Naive thymus-derived CD4-positive, alpha-beta T cell (primary cell): Measurements from ENCODE around the gene NEUROG1. TPM values are rescaled to one million over a fixed set of nuclear protein-coding genes. Genes with fewer than 3 reads are reported as not detected.

Source experiments
- ATAC-seq: fragments of 150-1000 bp; cut with Tn5 transposase; 2 replicates; pipeline ENCODE4 v1.10.0; 2021; ENCODE audit warnings: mild to moderate bottlenecking, moderate library complexity
- CTCF ChIA-PET: fragments of 350-600 bp; sonication (Branson Sonifier 250); formaldehyde crosslinking; loops from one replicate; lab custom pipeline; 2021; ENCODE audit warnings: antibody characterized with exemption; lab: Charles Lee
- POLR2A ChIA-PET: fragments of 350-600 bp; sonication (Branson Sonifier 250); formaldehyde crosslinking; loops from one replicate; lab custom pipeline; 2021; ENCODE audit warnings: antibody characterized with exemption, inconsistent platforms; lab: Charles Lee
- DNase-seq, 9 donors: peaks; one replicate each; pipeline versions ENCODE4 v3.0.0 to v3.0.0-alpha.2; 2020 to 2022; ENCODE audit warnings: mixed read lengths in 1 of 9
- H3K27ac ChIP-seq: one replicate; pipeline ENCODE4 v1.7.0; 2013; ENCODE audit warnings: mild to moderate bottlenecking, low read depth, low read length, moderate library complexity
- H3K27me3 ChIP-seq, 2 donors: one replicate each; pipeline ENCODE4 v1.7.0; 2013; ENCODE audit warnings: low read length in 2 of 2, mild to moderate bottlenecking in 2 of 2, moderate library complexity in 2 of 2; ENCODE audit not compliant: control insufficient read depth in 2 of 2, insufficient read depth in 2 of 2
- H3K36me3 ChIP-seq, 3 experiments: 1 replicate in 2 of 3; 2 replicates in 1 of 3; pipeline ENCODE4 v1.7.0; 2013; ENCODE audit warnings: low read length in 3 of 3, mild to moderate bottlenecking in 3 of 3, moderate library complexity in 1 of 3; ENCODE audit not compliant: insufficient read depth in 3 of 3, control insufficient read depth in 2 of 3
- H3K4me1 ChIP-seq, 2 donors: one replicate each; pipeline ENCODE4 v1.7.0; 2013; ENCODE audit warnings: low read length in 2 of 2, mild to moderate bottlenecking in 2 of 2, moderate library complexity in 1 of 2; ENCODE audit not compliant: control insufficient read depth in 2 of 2, insufficient read depth in 2 of 2
- H3K4me3 ChIP-seq: 2 replicates; pipeline ENCODE4 v1.7.0; 2013; ENCODE audit warnings: mild to moderate bottlenecking, low read length
- H3K9me3 ChIP-seq, 3 experiments: 1 replicate in 2 of 3; 2 replicates in 1 of 3; pipeline ENCODE4 v1.7.0; 2013; ENCODE audit warnings: low read length in 3 of 3; ENCODE audit not compliant: control insufficient read depth in 2 of 3
- H3K27ac Mint-ChIP-seq, 9 donors: one replicate each; pipeline ENCODE4 v1.8.0; 2020 to 2022; ENCODE audit warnings: mixed read lengths in 9 of 9, mild to moderate bottlenecking in 8 of 9, moderate library complexity in 5 of 9, inconsistent platforms in 2 of 9
- H3K27me3 Mint-ChIP-seq, 5 donors: one replicate each; pipeline ENCODE4 v1.8.0; 2021 to 2022; ENCODE audit warnings: mixed read lengths in 5 of 5, mild to moderate bottlenecking in 1 of 5
- H3K36me3 Mint-ChIP-seq, 5 donors: one replicate each; pipeline ENCODE4 v1.8.0; 2020 to 2022; ENCODE audit warnings: mixed read lengths in 5 of 5, mild to moderate bottlenecking in 3 of 5, inconsistent platforms in 1 of 5
- H3K4me1 Mint-ChIP-seq, 7 donors: one replicate each; pipeline ENCODE4 v1.8.0; 2020 to 2022; ENCODE audit warnings: mixed read lengths in 7 of 7, mild to moderate bottlenecking in 3 of 7, inconsistent platforms in 1 of 7
- H3K4me3 Mint-ChIP-seq, 10 donors: one replicate each; pipeline ENCODE4 v1.8.0; 2020 to 2022; ENCODE audit warnings: mild to moderate bottlenecking in 10 of 10, mixed read lengths in 10 of 10, moderate library complexity in 6 of 10, inconsistent platforms in 2 of 10
- H3K9me3 Mint-ChIP-seq, 11 donors: one replicate each; pipeline ENCODE4 v1.8.0; 2020 to 2022; ENCODE audit warnings: mixed read lengths in 11 of 11, mild to moderate bottlenecking in 4 of 11, inconsistent platforms in 1 of 11, moderate library complexity in 1 of 11
- intact Hi-C, 2 donors: fragments of 100-400 bp; cut with micrococcal nuclease; formaldehyde crosslinking; loops; one replicate each; pipeline ENCODE4 v1.15.1; 2023
- polyA plus RNA-seq, 2 donors: library from polyadenylated mRNA; unstranded; fragments of 300-500 nt; fragmentation: Illumina TruSeq; gene quantifications; one replicate each; pipeline ENCODE4 v1.2.3, GENCODE V29; 2021
- total RNA-seq, 6 experiments: library from RNA in 5 of 6; stranded (reverse) in 5 of 6; gene quantifications; 1 replicate in 5 of 6; 2 replicates in 1 of 6; pipeline ENCODE4 v1.2.3 and lab custom pipeline; 2021 to 2026

The NEUROG1 gene
- total RNA-seq (not detected), polyA plus RNA-seq (not detected), total RNA-seq (lab: John Stamatoyannopoulos, UW) (not detected)

DNA sequence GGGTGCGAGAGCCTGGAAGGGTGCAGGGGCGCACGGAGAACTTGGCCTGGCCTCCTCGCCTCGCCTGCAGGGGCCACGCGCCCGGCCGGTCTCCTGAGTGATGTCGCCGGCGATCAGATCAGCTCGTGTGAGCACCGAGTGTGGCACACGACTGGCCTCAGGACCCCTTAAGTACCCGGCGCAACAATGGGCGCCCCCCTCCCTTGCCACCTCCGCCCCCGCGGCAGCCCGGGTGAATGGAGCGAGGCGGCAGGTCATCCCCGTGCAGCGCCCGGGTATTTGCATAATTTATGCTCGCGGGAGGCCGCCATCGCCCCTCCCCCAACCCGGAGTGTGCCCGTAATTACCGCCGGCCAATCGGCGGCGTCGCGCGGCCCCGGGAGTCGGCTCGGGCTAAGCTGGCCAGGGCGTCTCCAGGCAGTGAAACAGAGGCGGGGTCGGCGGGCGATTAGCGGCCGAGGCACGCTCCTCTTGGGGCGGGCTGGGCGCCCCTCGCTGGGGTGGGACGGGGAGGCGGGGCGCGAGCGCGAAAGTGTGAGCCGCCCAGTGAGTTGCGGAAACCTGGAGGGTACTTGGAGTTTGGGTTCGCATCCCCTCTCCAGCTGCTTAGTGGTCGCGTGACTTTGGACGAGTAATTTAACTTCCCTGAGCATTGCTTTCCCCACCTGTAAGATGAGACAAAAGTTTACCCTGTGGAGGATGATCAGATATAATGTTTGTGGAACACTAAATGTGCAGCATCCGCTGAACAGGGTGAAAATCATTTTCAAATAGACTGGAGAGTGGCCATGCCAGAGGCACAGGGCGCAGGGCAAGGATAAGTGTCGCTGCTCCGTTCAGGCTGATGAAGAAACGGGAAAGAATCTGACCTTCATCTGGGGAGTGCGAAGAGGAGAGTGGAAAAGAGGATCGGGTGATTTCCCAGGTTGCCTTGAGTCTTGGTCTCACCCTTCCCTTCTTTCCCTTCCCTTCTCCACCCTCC, at the start of gene NEUROG1:
NEUROG1 (minus strand) TSS at position 145 of the 982 bp plus-strand sequence. CDS start 274 bp downstream, outside the sequence.
- H3K4me1 Mint-ChIP-seq, result peaks cover 2 to 14% (median 8%) of the 10 kb centered on the region in 7 donors
- intact Hi-C loops, result loop anchor here in 1 of 2 donors (2.0 to 5.0 kb wide), 2 partner anchors 45 to 509 kb away; no protein-coding TSS in a partner anchor
- H3K4me1 ChIP-seq, result no peaks in the 10 kb centered on the region
- DNase-seq, result no peak
- no peak within 1 kb of the TSS for H3K27ac ChIP-seq
- peak within 1 kb of the TSS in 1 of 9 donors; percentile 52 for H3K27ac Mint-ChIP-seq
- H3K9me3 Mint-ChIP-seq, result peaks cover 0 to 3% (median 0%) of the 10 kb centered on the region in 11 donors
- H3K27me3 ChIP-seq, result peaks cover 0 to 7% of the 10 kb centered on the region in 2 donors
- H3K4me3 Mint-ChIP-seq, result peak within 1 kb of the TSS in 5 of 10 donors; percentile 42 to 74 (median 59)
- no peak within 1 kb of the TSS for H3K4me3 ChIP-seq
- no peaks in the 10 kb centered on the region for H3K9me3 ChIP-seq
- H3K36me3 Mint-ChIP-seq, result peaks cover 0 to 4% (median 0%) of the 10 kb centered on the region in 5 donors
- ChIA-PET POLR2A (no interaction called here), CTCF (no interaction called here)
- peaks cover 81 to 91% (median 85%) of the 10 kb centered on the region in 5 donors for H3K27me3 Mint-ChIP-seq
- ATAC-seq, result no peak
- H3K36me3 ChIP-seq, result no peaks in the 10 kb centered on the region

- Mint-ChIP-seq H3K36me3 (no peaks in the 10 kb centered on the region), H3K27me3 (peaks cover 10 to 39% (median 34%) of the 10 kb centered on the region in 5 donors), H3K4me3 (no peak overlapping the region), H3K27ac (no peak overlapping the region), H3K4me1 (no peaks in the 10 kb centered on the region), H3K9me3 (peaks cover 0 to 3% (median 0%) of the 10 kb centered on the region in 11 donors)
- CTCF ChIA-PET, result interaction anchor here (1.4 kb wide), 1 partner anchor 19 kb away, joined by 4 read pairs; no protein-coding TSS in a partner anchor
- no peak for DNase-seq
- intact Hi-C loops, result no loop called here
- no peaks in the 10 kb centered on the region for H3K4me1 ChIP-seq
- H3K9me3 ChIP-seq, result no peaks in the 10 kb centered on the region
- POLR2A ChIA-PET, result no interaction called here
- H3K27me3 ChIP-seq, result no peaks in the 10 kb centered on the region
- no peak overlapping the region for H3K27ac ChIP-seq
- H3K4me3 ChIP-seq, result no peak overlapping the region
- no peaks in the 10 kb centered on the region for H3K36me3 ChIP-seq
- ATAC-seq, result no peak
These were observed 49.2 kb upstream of the NEUROG1 start for GRCh38 chr5:135584918-135585317.

DNA sequence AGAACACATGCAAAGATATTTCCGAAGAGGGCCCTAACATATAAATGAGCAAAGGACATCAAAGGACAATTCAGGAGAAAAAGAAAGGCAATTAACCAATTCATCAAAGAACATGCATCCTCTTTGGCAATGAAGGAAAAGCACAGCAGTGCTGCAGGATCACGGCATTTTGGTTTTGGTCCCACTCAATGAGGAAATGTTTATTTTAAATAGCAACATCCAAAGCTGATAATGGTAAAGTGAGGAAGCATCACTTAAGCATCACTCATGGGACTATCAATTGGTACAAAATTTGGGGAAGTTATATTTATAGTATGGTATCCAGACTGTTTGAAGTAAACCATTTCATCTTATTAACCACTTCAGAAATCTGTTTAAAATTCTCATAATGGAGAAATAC, 48.5 kb upstream of the NEUROG1 start:
- H3K27me3 ChIP-seq, result no peaks in the 10 kb centered on the region
- H3K4me3 Mint-ChIP-seq, result no peak overlapping the region
- DNase-seq, result no peak
- no peak overlapping the region for H3K27ac Mint-ChIP-seq
- no peaks in the 10 kb centered on the region for H3K9me3 ChIP-seq
- POLR2A ChIA-PET, result no interaction called here
- peaks cover 0 to under 1% (median 0%) of the 10 kb centered on the region in 7 donors for H3K4me1 Mint-ChIP-seq
- no peaks in the 10 kb centered on the region for H3K36me3 Mint-ChIP-seq
- CTCF ChIA-PET, result no interaction called here
- H3K9me3 Mint-ChIP-seq, result peaks cover 0 to 3% (median 0%) of the 10 kb centered on the region in 11 donors
- H3K27ac ChIP-seq, result no peak overlapping the region
- no peaks in the 10 kb centered on the region for H3K36me3 ChIP-seq
- ATAC-seq, result no peak
- no peaks in the 10 kb centered on the region for H3K4me1 ChIP-seq
- H3K4me3 ChIP-seq, result no peak overlapping the region
- H3K27me3 Mint-ChIP-seq, result peaks cover 16 to 46% (median 41%) of the 10 kb centered on the region in 5 donors
- intact Hi-C loops, result no loop called here

DNA sequence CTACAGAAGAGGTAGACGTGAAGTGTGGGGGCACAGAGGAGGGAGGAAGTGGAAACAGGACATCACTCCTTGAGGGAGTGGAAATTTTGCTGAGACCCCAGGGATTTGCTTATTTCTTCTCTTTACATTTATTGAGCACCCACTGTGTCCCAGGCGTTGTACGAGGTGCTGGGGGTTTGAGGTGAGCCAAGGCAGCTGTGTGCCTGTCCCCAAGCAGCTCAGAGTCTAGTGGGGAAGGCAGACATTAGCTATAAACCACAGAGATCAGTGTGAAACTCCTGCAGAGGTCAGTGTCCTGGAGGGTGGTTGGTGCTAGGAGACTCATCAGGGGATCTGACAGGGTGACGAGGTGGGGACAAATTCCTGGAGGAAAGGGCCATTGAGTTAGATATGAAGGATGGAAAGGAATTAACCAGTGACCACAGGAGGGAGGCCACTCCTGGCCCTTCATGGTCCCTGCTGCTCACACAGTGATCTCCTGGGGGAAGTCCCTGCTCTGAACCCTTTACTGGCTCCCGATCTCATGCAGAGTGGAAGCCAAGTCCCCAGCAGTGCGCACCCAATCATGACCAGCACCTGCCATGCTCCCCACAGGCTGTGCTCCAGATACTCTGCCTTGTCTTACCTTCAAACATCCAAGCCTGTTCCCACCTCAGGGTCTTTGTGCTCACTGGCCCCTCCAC, 46.5 kb upstream of the NEUROG1 start:
- no peaks in the 10 kb centered on the region for H3K4me1 ChIP-seq
- no peaks in the 10 kb centered on the region for H3K36me3 Mint-ChIP-seq
- peaks cover 0 to 3% (median 0%) of the 10 kb centered on the region in 11 donors for H3K9me3 Mint-ChIP-seq
- H3K27me3 ChIP-seq, result no peaks in the 10 kb centered on the region
- ChIA-PET POLR2A (no interaction called here), CTCF (no interaction called here)
- DNase-seq (no peak), ATAC-seq (no peak)
- H3K4me3 ChIP-seq, result no peak overlapping the region
- H3K9me3 ChIP-seq, result no peaks in the 10 kb centered on the region
- H3K4me3 Mint-ChIP-seq, result no peak overlapping the region
- H3K4me1 Mint-ChIP-seq, result peaks cover 0 to 3% (median 0%) of the 10 kb centered on the region in 7 donors
- no peak overlapping the region for H3K27ac ChIP-seq
- intact Hi-C loops, result no loop called here
- H3K36me3 ChIP-seq, result no peaks in the 10 kb centered on the region
- no peak overlapping the region for H3K27ac Mint-ChIP-seq
- peaks cover 21 to 55% (median 54%) of the 10 kb centered on the region in 5 donors for H3K27me3 Mint-ChIP-seq

DNA sequence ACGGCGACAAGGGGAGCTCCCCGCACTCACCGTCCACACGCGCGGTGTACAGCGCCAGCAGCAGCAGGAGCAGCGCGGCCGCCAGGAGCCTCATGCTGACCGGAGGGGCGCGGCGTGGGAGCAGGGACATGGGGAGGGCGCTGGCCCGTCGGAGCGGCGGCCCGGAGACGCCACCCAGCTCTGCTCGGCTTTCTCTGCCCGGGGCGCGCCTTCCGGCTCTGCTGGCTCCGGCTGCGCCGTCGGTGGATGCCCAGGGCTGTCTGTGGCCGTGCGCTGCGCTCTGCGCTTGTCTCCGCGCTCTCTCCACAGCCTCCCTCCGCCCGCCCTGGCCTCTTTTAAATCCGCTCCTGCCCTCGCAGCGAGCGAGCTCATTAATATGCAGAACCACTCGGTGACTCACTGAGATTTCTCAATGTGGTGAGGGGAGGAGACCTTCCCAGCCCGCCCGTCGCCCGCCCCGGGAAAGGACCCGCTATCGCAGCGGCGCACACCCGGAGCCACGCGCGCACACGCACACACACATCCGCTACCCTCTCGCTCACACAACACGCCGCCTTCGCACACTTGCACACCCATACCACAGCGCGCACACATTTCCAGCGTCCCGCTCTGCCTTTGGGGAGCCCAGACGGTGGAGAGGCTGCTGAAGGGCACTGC, 43.0 kb upstream of the NEUROG1 start, which contains the start of gene CXCL14:
CXCL14 (minus strand) TSS at position 307 of the 657 bp plus-strand sequence; CDS start at position 94, 213 bp downstream.
- peaks cover 38 to 63% (median 56%) of the 10 kb centered on the region in 5 donors for H3K27me3 Mint-ChIP-seq
- CTCF ChIA-PET, result no interaction called here
- H3K9me3 Mint-ChIP-seq, result peaks cover 0 to 5% (median 0%) of the 10 kb centered on the region in 11 donors
- DNase-seq (no peak), ATAC-seq (peak; percentile 28)
- peaks cover 0 to 5% (median 0%) of the 10 kb centered on the region in 7 donors for H3K4me1 Mint-ChIP-seq
- POLR2A ChIA-PET, result no interaction called here
- Histone ChIP-seq H3K9me3 (no peaks in the 10 kb centered on the region), H3K36me3 (no peaks in the 10 kb centered on the region), H3K27me3 (no peaks in the 10 kb centered on the region), H3K27ac (no peak within 1 kb of the TSS), H3K4me1 (no peaks in the 10 kb centered on the region), H3K4me3 (no peak within 1 kb of the TSS)
- intact Hi-C loops, result no loop called here
- no peak within 1 kb of the TSS for H3K4me3 Mint-ChIP-seq
- no peak within 1 kb of the TSS for H3K27ac Mint-ChIP-seq
- H3K36me3 Mint-ChIP-seq, result no peaks in the 10 kb centered on the region

GRCh38 chr5:135578305-135578684, 42.5 kb upstream of the NEUROG1 start:
- Mint-ChIP-seq H3K4me1 (peaks cover 0 to 5% (median 0%) of the 10 kb centered on the region in 7 donors), H3K4me3 (no peak overlapping the region), H3K9me3 (peaks cover 0 to 5% (median 0%) of the 10 kb centered on the region in 11 donors), H3K27ac (no peak overlapping the region), H3K27me3 (peaks cover 33 to 63% (median 52%) of the 10 kb centered on the region in 5 donors), H3K36me3 (no peaks in the 10 kb centered on the region)
- ATAC-seq (no peak), DNase-seq (no peak)
- H3K4me3 ChIP-seq, result no peak overlapping the region
- H3K27ac ChIP-seq, result no peak overlapping the region
- POLR2A ChIA-PET, result no interaction called here
- no peaks in the 10 kb centered on the region for H3K4me1 ChIP-seq
- CTCF ChIA-PET, result no interaction called here
- H3K27me3 ChIP-seq, result no peaks in the 10 kb centered on the region
- H3K9me3 ChIP-seq, result no peaks in the 10 kb centered on the region
- intact Hi-C loops, result no loop called here
- H3K36me3 ChIP-seq, result no peaks in the 10 kb centered on the region
